HG03175 (cell line): ENCODE data around the gene VASN.
"Not testable (repeated sequence)": the region's sequence is repeated elsewhere in the genome, so short reads cannot be mapped to it uniquely, and the experiment has no call there.

Experiments
- ATAC-seq: cut with Tn5 transposase; IDR thresholded peaks from one replicate; pipeline ENCODE4 v1.9.1; 2021; ENCODE audit warnings: mild to moderate bottlenecking, moderate library complexity; ENCODE audit not compliant: unreplicated experiment

Gene VASN

DNA sequence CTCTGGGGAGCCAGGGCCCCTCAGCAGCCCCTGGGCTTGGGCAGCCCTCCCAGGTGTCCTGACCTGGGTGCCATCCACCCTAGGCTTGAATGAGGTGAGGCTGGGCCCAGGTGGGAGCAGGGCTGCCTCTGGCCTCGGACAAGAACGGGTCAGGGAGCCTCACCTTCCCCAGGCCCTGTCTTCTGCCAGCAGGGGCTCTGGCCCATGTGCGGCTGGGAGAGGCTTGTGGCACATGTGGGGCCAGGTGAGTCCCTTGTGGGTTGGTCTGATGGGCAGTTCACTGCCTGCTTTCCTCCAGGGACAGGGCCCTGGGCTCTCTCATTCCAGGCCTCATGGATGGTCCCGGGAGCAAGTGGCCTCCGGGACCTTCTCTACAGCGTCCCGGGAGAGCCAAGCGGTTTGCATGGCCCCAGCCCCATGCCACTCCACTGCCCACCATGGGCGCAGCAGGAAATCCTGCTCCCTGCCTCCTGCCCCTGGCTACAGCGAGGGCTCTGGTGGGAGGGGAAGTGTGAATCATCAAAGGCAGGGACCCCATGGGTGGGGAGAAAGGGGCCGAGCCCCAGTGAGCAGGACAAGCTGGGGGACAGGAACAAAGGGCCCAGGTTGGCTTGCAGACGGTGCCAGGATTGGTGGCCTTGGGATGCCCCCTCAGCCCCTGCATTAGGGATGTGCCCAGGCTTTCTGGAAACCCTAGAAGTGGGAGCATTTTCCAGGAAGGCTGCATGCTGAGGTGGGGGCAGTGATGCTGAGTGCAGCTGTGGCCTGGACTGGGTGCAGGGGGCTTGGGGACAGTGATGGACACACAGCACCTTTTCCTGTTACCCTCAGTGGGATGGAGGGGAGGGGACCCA is 12.2 kb downstream of the VASN start:
- ATAC-seq = no peak

DNA sequence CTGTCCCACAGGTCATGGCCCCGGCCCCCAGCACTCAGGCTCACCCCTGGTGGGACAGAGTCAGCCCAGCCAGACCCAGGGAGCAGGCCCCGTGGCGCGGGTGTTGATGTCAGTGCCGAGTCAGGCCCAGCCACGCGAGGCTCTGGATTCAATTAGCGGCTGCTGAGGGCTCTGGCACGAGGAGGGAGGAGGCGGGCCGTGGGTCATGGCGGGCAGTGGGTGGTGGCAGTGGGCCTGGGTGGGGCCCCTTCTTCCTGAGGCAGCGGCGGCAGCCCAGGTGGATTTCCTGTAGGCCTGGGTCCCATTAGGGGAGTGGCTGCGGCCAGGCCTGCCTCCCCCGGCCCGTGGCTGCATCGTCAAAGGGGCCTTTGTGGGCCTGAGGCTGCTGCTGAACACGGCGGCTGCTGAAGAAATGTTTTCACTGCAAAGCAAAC is 12.9 kb downstream of the VASN start:
- ATAC-seq = no peak

DNA sequence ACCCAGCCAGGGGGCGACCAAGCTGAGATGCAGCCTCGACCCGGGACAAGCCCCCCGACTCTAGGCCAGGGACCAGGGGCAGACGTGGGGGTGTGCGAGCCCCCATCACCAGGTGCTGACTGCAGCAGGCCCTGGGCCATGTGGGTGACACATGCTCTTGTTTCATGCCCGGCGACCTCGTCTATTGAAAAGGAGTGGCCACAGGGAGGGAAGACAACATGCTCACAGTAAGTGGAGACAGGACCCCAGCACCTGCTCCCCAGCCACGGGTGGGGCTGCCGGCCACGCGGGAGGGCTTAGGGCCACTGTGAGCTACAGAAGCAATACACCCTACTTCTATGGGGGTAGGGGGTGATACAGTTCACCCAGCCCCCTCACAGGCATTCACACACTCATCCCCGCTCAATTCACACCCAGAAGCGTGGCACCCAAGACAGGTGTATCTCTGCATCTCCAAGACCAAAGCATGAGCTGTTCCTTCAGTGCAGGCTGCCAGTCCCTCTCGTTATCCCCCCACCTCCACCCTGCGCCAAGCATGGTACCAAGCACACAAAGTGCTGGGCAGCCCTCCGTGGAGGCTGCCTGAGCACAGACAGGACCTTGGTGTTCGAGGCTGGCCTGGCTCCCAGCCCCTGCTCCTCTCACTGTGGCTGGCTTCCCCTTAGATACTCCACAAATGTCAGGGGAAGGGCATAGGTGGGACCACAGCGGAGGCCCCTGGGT is 13.6 kb downstream of the VASN start:
- no peak for ATAC-seq

DNA sequence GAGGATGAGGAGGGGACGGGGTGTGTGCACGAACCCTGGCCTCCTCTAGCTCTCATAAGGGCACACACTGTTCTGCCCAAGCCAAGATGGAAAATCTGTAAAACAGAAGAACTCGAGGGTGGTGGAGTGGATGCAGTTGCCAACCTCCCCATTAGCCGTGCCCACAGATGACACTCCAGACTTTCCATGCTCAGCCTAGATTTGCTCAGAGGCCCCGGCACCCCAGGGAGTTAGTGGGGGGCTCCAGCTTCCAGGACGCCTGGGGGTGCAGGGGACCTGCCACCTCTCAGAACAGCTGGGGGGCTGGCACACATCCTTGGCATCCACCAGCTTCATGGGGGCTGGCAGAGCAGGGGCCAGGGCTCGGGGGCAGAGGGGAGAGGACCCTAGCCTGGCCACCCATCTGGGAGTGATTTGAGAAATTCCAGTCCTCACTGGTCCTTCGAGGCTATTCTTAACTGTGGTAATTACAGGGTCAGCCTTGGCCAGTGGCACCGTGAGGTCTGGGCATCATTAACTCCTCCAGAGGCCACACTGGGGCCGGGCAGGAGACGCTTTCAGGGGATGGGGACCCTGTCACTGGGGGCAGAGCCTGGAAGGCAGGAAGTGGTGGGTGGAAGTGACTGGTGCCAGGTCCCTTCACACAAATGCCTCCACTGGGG is 14.3 kb downstream of the VASN start:
- no peak for ATAC-seq

DNA sequence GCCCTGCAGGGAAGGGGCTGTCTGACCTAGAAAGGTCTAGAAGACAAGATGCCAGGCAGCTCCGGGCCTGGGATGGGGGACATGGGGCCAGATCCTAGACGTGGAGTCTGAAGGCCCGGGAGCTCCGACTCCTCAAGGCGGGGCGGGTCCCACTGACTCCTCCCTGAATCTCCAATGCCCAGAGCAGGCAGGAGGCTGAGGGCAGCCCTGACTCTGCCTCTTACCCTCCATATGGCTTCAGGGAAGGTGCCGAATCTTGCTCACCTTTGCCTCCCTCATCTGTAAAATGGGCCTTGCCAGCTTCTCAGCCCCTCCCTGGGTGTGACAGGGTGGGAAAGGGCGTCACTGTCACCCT is 14.8 kb downstream of the VASN start:
- ATAC-seq = no peak

DNA sequence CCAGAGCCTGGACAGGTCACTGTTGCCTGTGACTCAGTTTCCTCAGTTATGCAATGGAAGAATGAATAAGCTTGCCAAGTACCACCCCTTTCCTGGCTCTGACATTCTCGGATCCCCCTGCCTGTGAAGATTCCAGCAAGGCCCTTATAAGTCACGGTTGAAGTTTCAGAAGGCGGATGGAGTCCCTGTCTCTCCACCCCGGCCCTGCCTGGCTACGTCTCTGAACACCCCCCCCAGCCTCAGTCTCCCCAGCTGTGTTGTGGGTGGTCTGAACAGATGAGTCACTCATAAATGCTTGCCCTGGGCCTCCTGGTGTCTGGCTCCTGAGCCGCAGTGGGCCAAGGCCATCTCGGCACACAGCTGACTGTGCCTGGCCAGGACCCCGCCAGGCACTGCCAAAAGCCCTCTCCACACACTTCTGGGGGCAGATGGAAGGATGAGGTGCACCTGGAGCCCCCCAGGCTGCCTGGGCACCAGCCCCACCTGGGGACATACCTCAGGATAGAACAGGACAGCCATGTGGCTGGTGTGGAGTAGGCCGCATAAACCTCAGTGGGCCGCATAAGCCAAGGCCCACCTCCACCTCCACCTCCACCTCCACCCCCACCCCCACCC is 15.4 kb downstream of the VASN start:
- no peak for ATAC-seq

DNA sequence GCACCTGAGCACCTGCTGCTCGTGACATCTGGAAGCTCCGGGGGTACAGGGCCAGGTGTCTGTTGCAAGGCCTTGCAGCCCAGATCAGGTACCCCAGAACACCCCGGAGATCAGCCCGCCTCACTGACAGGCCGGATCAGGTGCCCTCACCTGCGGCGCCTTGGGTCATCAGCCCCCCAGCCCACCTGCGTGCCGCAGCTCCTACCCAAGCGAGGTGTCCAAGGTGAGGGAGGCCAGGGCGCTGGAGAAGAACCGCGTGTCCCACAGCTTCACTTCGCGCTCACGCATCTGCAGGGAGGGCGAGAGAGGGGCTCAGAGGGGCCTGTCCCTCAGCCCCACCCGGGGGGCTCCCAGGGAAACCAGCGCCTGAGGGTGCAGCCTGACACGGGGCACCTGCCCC is 16.1 kb downstream of the VASN start:
- ATAC-seq = no peak

DNA sequence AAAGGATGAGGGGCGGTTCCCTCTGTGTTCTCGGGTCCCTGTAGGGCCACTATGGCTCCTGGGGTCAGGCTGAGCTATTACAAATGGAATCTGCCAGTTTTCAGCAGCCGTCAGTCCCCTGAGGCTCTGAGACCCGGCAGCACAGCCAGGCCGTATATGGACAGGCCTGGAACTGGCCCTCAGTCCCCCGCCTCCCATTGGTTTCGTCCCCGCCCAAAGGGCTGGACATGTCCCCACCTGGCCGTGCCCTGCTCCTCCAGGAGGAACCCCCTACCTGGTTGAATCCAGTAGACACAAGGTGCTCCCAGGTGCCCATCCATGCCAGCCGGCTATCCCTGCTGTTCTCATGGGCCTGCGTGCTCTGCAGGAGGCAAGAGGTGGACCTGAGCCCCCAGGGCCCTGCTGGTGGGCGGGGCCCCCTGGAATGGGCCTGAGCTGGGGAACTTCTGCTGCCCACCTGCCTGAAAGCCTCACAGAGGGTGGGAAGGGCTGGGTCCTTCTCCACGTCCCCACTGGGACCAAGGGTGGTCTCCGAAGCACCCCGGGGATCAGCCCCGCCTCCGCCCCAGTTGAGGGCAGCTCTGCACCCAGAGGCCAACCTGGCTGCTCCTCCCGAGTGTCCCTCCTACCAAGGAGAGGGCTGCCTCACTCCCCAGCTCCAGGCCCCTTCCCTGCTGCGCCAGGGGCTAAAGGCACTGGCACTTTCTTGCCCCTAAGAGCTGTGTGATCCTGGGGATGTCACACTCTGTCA is 16.8 kb downstream of the VASN start:
- ATAC-seq = no peak

DNA sequence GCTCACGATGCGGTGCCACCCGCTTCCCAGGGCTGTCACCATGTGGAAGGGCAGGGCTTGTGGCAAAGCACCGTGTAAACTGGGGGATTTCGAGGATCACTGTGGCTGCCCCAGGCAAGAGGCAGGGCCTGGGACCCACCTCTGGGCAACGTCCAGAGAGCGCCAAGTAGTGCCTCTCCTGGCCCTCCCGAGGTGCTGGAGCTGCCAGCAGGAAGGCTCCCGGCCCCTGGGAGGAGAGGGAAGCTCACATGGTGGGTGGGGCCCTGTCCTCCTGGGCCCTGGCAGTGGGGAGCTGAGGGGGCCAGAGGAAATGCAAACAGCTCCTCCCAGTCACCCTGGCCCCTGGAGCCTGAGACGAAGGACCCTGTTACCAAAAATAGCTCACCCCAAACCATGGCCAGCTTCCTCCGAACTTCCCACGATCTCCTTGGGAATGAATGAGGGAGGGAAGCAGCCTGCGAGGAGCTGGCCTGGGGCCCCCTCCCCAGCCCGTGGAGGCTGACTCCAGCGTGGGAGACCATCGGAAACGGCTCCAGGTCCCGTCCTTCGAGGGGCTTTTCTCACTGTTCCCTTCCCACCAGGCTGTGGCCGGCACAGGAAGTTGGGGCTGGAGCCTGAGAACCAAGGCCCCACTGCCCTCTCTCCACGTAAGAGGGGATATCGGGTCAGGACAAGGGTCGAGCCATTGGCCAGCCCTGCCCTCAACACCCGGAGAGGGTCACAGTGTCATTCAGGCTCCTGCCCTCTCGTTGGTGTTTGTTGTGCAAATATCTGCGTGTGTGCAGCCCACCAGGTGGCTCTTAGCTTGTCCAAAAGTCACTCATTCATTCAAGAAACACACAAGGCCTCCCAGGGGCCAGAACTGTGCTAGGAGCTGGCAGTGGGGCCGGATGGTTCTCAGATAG is 17.7 kb downstream of the VASN start:
- ATAC-seq = no peak

DNA sequence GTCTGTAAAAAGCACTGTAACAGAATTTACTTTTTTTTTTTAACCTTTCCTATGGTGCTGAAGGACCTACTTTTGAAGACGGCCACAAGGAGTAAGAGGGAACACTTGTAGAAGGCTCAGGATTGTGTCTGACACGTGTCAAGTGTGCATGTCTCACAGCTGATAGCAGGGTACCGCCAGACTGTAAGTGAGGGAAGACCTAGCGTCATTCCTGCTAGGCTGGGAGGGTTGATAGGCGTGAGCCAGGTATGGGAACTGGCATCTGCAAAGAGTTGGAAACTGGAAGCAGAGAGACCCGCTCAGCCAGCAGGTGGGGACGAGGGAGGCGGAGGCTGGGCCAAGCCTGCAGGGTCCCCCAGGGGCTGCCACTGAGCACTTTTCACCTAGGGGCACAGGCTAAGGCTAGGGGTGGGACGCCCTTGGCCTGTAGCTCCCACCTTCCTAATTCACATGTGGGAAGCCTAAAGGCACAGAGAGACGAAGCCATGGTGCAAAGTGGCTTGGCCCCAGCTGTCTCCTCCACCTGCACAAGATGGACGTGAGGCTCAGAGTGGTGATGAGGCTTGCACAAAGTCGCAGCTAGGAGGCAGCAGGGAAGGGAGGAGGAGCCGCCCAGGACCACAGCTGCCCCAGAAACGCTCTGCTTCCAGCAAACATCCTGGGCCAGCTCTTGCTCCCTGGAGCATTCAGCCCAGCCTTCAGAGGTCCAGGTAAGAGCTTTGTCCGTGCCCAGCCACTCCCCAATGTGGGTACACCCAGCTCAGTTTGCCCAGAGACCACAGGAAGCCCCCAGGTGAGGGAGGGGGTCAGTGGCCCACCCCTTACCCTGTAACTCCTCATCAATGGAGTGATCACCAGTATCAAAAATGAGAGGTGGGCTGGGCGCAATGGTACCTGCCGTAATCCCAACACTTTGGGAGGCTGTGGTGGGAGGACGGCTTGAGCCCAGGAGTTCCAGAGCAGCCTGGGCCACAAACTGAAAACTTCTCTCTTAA is 18.9 kb downstream of the VASN start:
- ATAC-seq = no peak

DNA sequence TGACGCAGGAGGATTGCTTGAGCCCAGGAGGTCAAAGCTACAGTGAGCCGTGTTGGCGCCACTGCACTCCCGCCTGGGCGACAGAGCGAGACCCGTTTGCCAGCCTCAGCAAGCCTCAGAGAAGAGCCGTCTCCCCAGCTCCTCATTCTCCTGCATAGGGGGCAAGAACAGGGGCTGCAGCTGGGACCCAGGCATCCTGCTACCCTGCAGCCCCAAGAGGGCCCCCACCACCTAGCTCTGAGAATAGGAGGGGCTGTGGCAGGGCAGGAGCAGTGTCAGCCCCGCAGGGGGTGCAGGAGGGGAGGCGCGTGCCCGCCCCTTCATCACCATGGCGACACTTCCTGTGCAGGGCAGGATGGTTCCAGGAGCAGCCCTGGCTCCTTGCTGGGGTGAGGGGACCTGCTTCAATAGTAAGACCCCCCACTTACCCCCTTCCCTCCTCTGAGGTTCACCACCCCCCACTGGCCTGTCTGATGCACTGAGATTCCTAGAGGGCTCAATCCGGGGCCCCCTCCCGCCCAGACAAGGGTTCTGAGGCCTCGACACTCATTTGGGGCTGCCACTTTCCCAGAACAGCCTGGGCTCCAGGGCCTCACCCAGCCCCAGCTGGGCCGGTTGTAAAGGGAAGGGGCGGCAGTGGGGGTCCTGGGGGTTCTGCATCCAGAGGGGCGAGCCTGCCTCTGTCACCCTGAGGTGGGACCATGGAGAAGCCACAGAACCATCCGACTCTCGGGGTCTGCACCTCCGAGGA is 20.2 kb downstream of the VASN start:
- no peak for ATAC-seq

DNA sequence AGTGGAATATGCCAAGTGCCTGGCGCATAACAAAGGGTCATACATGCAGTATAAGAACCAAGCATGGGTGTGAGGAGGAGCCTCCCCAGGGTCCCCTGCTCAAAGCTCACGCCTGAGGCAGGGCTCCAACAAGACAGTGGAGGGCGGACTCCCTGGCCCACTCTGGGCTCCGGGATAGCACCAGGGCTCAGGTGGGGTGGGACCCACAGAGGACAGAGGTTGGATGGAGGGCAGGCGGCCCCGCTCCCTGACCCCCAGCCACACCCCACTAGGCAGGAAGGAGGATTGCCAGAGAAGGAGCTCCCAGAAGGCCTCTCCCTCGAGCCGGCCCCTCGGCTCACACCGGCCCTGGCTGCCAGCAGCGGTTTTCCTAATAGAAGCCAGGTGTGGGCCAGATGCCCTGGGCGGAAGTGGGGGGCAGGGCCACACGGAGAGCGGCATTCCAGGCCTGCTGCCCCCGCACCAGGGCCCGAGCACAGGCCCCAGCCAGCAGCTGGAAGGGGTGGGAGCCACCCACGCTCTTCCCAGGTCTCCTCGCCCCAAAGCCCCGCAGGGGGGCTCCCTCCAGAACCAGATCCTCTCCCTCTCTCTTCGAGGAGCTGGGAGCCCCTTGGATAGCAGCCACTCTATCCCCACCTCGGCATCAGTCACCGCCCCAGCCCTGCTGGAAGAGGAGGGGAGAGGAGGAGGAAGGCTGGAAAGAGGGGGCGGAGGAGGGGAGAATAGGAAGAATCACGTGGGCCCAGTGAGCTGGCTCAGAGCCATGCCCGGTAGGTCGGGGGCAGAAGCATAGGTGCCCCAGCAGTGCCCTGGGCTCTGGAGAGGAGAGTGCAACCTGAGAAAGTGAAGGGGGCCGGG is 21.0 kb downstream of the VASN start:
- ATAC-seq = no peak

DNA sequence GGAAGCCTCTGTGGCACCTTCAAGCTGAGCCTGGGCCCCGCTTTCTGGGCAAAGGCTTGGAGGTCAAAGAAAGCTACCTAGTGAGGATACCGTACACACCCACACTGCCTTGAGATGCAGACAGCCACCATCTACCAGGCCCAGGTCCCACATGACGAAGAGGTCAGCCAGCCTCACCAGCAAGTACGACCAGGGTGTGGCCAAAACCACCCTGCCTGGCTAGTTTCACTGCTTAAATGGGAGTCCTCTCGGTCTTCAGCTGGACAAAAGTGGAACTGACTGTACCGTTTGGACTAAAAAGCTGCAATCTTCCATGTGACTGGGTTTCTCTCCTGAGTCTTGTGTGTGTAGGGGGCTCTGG is 21.6 kb downstream of the VASN start:
- no peak for ATAC-seq

DNA sequence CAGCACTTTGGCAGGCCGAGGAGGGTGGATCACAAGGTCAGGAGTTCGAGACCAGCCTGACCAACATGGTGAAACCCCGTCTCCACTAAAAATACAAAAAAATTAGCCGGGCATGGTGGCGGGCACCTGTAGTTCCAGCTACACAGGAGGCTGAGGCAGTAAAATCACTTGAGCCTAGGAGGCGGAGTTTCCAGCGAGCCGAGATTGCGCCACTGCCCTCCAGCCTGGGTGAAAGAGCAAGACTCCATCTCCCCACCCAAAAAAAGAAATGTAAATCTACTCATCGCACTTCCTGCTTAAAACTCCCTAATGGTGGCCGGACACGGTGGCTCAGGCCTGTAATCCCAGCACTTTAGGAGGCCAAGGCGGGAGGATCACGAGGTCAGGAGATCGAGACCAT is 22.2 kb downstream of the VASN start:
- ATAC-seq = not testable (repeated sequence)

DNA sequence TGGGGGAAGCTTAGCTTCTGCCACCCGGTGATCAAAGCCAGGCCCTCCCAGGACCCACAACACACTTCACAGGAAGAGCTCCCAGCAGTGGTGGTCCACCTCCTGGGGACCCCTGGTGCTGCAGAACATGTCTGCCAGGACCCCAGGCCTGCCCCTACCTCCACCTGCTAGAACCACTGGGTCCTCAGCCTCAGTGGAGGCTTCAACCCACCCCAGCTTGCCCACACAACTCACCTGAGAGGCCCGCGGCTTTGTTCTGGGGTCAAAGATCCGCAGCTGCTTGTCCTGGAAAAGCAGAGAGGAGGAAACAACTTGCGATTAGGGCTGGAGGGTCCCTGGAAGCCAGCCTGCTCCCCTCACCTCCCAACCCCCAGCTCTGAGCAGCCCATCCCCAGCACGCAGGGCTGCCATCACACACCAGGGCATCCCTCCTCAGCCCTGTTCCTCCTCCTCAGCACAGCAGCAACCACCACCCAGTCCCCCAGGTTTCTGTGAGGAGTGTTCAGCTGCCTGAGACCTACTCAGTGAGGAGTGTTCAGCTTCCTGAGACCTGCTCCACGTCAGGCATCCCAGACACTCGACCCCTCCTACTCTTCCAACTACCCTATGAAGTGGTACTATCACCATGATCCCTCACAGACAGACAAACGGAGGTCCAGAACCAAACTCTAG is 23.5 kb downstream of the VASN start:
- ATAC-seq = no peak

DNA sequence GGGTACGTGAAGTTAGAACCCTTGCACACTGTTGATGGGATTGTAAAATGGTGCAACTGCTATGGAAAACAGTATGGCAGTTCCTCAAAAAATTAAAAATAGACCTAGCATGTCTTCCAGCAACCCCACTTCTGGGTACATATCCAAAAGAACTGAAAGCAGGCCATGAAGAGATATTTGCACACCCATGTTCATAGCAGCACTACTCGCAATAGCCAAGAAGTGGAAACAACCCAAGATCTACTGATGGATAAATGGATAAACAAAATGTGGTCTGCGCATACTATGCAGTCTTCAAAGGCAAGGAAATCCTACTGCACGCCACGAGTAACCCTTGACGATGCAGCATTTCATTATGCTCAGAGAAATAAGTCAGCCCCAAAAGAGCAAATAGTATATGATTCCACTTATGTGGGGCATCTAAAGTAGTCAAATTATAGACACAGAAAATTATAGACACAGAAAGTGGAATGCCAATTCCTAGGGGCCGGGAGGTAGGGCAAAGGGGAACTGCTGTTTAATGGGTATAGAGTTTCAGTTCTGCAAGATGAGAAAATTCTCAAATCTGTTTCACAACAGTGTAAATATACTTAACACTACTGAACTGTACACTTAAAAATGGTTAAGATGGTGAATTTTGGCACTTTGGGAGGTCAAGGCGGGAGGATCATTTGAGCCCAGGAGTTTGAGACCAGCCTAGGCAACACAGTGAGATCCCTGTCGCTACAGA is 27.5 kb downstream of the VASN start:
- no peak for ATAC-seq
